PC-3 (cell line): Measurements from ENCODE around the gene NANS. TPM values are rescaled to one million over a fixed set of nuclear protein-coding genes. Genes with fewer than 3 reads are reported as not detected.
"Not testable (repeated sequence)": the region's sequence is repeated elsewhere in the genome, so short reads cannot be mapped to it uniquely, and the experiment has no call there.

ENCODE experiments used
- ATAC-seq: fragments of 200-7000 bp; cut with Tn5 transposase; 2 replicates; pipeline ENCODE4 v1.9.1; 2020; ENCODE audit warnings: mild to moderate bottlenecking, moderate library complexity
- BruUV-seq: library from RNA; stranded (reverse); fragments of 400-500 nt; replicated peaks from 2 replicates; lab custom pipeline; 2021; lab: Mats Ljungman, UMichigan
- CTCF ChIA-PET: fragments of 300-600 bp; sonication (Branson Sonifier 250); formaldehyde crosslinking; loops from one replicate; lab custom pipeline; 2022; ENCODE audit warnings: antibody characterized with exemption; lab: Charles Lee
- POLR2A ChIA-PET: fragments of 300-600 bp; sonication (Branson Sonifier 250); formaldehyde crosslinking; loops from one replicate; lab custom pipeline; 2022; ENCODE audit warnings: antibody characterized with exemption; ENCODE audit not compliant: unreplicated experiment; lab: Charles Lee
- DNase-seq: peaks from one replicate; pipeline ENCODE4 v3.0.0-alpha.2; 2015
- H2AFZ ChIP-seq: fragments of 300-600 bp; sonication (generic); 2 replicates; pipeline ENCODE4 v1.6.0; 2016; ENCODE audit warnings: antibody characterized with exemption, low read length
- H3F3A ChIP-seq: fragments of 300-600 bp; sonication (generic); one replicate; pipeline ENCODE4 v1.6.0; 2017; ENCODE audit warnings: antibody characterized with exemption, low read length, control low read depth, mild to moderate bottlenecking; ENCODE audit not compliant: unreplicated experiment
- H3K27ac ChIP-seq: fragments of 300-600 bp; sonication (generic); 2 replicates; pipeline ENCODE4 v1.5.1; 2016; ENCODE audit warnings: mild to moderate bottlenecking, low read length
- H3K27me3 ChIP-seq: fragments of 300-600 bp; sonication (generic); 2 replicates; pipeline ENCODE4 v1.6.1; 2016; ENCODE audit warnings: low read length, mixed read lengths
- H3K36me3 ChIP-seq: fragments of 300-600 bp; sonication (generic); 2 replicates; pipeline ENCODE4 v1.6.1; 2016; ENCODE audit warnings: low read depth, mixed run types, low read length, mixed read lengths
- H3K4me1 ChIP-seq: fragments of 300-600 bp; sonication (generic); 2 replicates; pipeline ENCODE4 v1.5.1; 2016; ENCODE audit warnings: low read length; ENCODE audit not compliant: insufficient read depth
- H3K4me2 ChIP-seq: fragments of 300-600 bp; sonication (generic); 2 replicates; pipeline ENCODE4 v1.6.0; 2016; ENCODE audit warnings: low read length
- H3K4me3 ChIP-seq: fragments of 300-600 bp; sonication (generic); 2 replicates; pipeline ENCODE4 v1.5.1; 2016; ENCODE audit warnings: mild to moderate bottlenecking, low read length, mixed read lengths
- H3K79me2 ChIP-seq: fragments of 300-600 bp; sonication (generic); 2 replicates; pipeline ENCODE4 v1.6.1; 2017; ENCODE audit warnings: low read length, mixed read lengths
- H3K9ac ChIP-seq: fragments of 300-600 bp; sonication (generic); 2 replicates; pipeline ENCODE4 v1.6.0; 2016; ENCODE audit warnings: mild to moderate bottlenecking, low read length
- H3K9me2 ChIP-seq: fragments of 300-600 bp; sonication (generic); replicated peaks from 2 replicates; pipeline ENCODE4 v1.6.1; 2016; ENCODE audit warnings: mixed run types, low read length, mixed read lengths
- H3K9me3 ChIP-seq: fragments of 300-600 bp; sonication (generic); 2 replicates; pipeline ENCODE4 v1.6.1; 2016; ENCODE audit warnings: low read length, mixed read lengths
- H4K20me1 ChIP-seq: fragments of 300-600 bp; sonication (generic); 2 replicates; pipeline ENCODE4 v1.6.1; 2016; ENCODE audit warnings: low read length, mixed read lengths
- EZH2 ChIP-seq: fragments of 300-600 bp; sonication (generic); IDR thresholded peaks from one replicate; pipeline ENCODE4 v1.6.1; 2017; ENCODE audit warnings: antibody characterized with exemption, mild to moderate bottlenecking, low read length; ENCODE audit not compliant: unreplicated experiment
- EZH2phosphoT487 ChIP-seq: fragments of 300-600 bp; sonication (generic); IDR thresholded peaks from 2 replicates; pipeline ENCODE4 v1.6.1; 2018; ENCODE audit warnings: mild to moderate bottlenecking, antibody characterized with exemption, low read length, borderline replicate concordance
- intact Hi-C: fragments of 100-400 bp; cut with micrococcal nuclease; formaldehyde crosslinking; loops from 2 replicates; pipeline ENCODE4 v1.9.0; 2023
- total RNA-seq: library from RNA; depleted of rRNA; stranded (reverse); fragments of >200 nt; gene quantifications from 2 replicates; pipeline ENCODE4 v1.2.3, GENCODE V29; 2014
- TF ChIP-seq, protein P1 (sequence below): fragments of 300-600 bp; sonication (generic); conservative IDR thresholded peaks from 2 replicates; pipeline ENCODE4 v1.5.1; 2017; ENCODE audit warnings: antibody characterized with exemption, low read depth, mild to moderate bottlenecking, low read length

Gene NANS
- total RNA-seq, 1 experiment from 2014 or later = 93.0 TPM

DNA sequence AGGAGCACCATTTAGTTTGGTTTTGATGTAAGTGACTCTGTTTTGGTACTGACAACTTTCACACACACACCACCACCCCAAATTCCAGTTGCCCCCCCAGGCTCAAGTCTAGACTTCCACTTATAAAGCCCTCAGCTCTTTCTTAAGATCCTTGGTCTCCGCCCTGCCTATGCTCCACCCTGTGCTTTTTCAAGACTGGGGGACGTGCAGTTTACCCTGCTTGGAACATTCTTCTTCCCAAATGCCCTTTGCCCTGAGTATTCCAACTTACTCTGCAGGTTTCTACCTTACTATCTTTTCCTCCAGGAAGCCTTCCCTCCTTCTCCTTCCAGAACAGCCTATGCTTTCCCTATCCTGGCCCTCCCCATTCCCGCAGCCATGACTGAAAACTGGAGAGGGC, 63.9 kb downstream of the NANS start:
- peaks cover 15% of the 10 kb centered on the region for H3K79me2 ChIP-seq
- ChIA-PET CTCF (interaction anchor here (0.6 kb wide), 1 partner anchor 110 kb away, joined by 3 read pairs; no protein-coding TSS in a partner anchor), POLR2A (no interaction called here)
- no peak overlapping the region for H3K27ac ChIP-seq
- peaks cover 16% of the 10 kb centered on the region for H3K4me1 ChIP-seq
- H3K36me3 ChIP-seq = no peaks in the 10 kb centered on the region
- no peak overlapping the region for H3K4me3 ChIP-seq
- H3F3A ChIP-seq = no peaks in the 10 kb centered on the region
- no peak overlapping the region for H3K9ac ChIP-seq
- peak overlapping the region; percentile 57 for H2AFZ ChIP-seq
- H3K9me2 ChIP-seq = no peaks in the 10 kb centered on the region
- intact Hi-C loops = loop anchor here (5.0 kb wide), 1 partner anchor 37 kb away; no protein-coding TSS in a partner anchor
- H3K27me3 ChIP-seq = no peaks in the 10 kb centered on the region
- BruUV-seq = no TSS peak
- peak overlapping the region; percentile 38; the same call in 1 of the 2 replicates for H3K4me2 ChIP-seq
- DNase-seq (no peak), ATAC-seq (no peak)
- no peaks in the 10 kb centered on the region for H4K20me1 ChIP-seq
- H3K9me3 ChIP-seq = no peaks in the 10 kb centered on the region
- TF ChIP-seq EZH2phosphoT487 = no peak

DNA sequence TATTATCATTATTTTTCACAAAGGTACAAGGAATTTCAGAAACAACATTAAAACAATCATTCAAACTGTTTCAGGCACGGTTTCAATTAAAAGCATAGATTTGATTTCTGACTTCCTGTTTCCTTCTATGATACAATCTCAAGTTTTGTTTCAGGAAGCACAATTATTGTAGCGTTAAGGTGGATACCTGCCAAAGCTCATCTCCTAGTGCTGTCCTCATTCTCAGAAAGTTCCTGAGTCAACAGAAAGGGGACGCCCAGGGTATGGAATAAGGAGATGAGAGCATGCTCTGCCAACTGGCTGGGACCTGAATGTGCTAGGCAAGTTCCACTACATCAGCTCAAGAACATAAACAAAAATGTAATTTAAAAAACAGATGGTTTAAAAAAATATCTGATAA, 64.5 kb downstream of the NANS start:
- Histone ChIP-seq H3K27ac (no peak overlapping the region), H3K36me3 (no peaks in the 10 kb centered on the region), H3K27me3 (no peaks in the 10 kb centered on the region), H3K9me3 (no peaks in the 10 kb centered on the region), H4K20me1 (no peaks in the 10 kb centered on the region), H3K4me3 (no peak overlapping the region), H3K9ac (no peak overlapping the region), H3K4me2 (peak overlapping the region; percentile 38; the same call in 1 of the 2 replicates), H2AFZ (no peak overlapping the region), H3K9me2 (no peaks in the 10 kb centered on the region), H3K4me1 (peaks cover 16% of the 10 kb centered on the region), H3K79me2 (peaks cover 15% of the 10 kb centered on the region), H3F3A (no peaks in the 10 kb centered on the region)
- DNase-seq (peak; percentile 57), ATAC-seq (peak; percentile 33)
- intact Hi-C loops = loop anchor here (5.0 kb wide), 1 partner anchor 36 kb away; no protein-coding TSS in a partner anchor
- no TSS peak for BruUV-seq
- TF ChIP-seq, protein P1, sequence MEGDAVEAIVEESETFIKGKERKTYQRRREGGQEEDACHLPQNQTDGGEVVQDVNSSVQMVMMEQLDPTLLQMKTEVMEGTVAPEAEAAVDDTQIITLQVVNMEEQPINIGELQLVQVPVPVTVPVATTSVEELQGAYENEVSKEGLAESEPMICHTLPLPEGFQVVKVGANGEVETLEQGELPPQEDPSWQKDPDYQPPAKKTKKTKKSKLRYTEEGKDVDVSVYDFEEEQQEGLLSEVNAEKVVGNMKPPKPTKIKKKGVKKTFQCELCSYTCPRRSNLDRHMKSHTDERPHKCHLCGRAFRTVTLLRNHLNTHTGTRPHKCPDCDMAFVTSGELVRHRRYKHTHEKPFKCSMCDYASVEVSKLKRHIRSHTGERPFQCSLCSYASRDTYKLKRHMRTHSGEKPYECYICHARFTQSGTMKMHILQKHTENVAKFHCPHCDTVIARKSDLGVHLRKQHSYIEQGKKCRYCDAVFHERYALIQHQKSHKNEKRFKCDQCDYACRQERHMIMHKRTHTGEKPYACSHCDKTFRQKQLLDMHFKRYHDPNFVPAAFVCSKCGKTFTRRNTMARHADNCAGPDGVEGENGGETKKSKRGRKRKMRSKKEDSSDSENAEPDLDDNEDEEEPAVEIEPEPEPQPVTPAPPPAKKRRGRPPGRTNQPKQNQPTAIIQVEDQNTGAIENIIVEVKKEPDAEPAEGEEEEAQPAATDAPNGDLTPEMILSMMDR = peak; percentile 33; the same call in 1 of the 2 replicates
- no peak for TF ChIP-seq EZH2
- CTCF ChIA-PET = interaction anchor here (0.6 kb wide), 1 partner anchor 109 kb away, joined by 3 read pairs; no protein-coding TSS in a partner anchor
- POLR2A ChIA-PET = interaction anchor here (0.6 to 0.7 kb wide), 2 partner anchors 32 to 35 kb away, joined by 4 read pairs; no protein-coding TSS in a partner anchor

DNA sequence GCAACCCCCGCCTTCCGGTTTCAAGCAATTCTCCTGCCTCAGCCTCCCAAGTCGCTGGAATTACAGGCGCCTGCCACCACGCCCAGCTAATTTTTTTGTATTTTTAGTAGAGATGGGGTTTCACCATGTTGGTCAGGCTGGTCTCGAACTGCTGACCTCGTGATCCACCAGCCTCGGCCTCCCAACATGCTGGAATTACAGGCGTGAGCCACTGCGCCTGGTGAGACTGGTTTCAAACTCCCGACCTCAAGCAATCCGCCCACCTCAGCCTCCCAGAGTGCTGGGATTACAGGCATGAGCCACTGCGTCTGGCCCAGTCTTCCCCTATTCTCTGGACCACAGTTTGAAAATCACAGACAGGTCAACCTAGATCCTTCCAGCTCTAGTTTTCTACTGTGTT, 67.6 kb downstream of the NANS start:
- POLR2A ChIA-PET = not testable (repeated sequence)

More for the DNA sequence above, 67.6 kb downstream of the NANS start:
- ATAC-seq, H3K4me1 ChIP-seq, DNase-seq, H4K20me1 ChIP-seq, H3K36me3 ChIP-seq, BruUV-seq, H3K27ac ChIP-seq, H3K4me2 ChIP-seq, H3K27me3 ChIP-seq, H3K9me3 ChIP-seq, H3K9ac ChIP-seq, H3K4me3 ChIP-seq, CTCF ChIA-PET, H2AFZ ChIP-seq, H3K79me2 ChIP-seq, H3F3A ChIP-seq, H3K9me2 ChIP-seq: not testable (repeated sequence)
- intact Hi-C loops = loop anchor here (5.0 kb wide), 1 partner anchor 33 kb away; no protein-coding TSS in a partner anchor
